ENCODE results near the gene DHX40.
A peak's percentile ranks its signal among the peaks of the same experiment; 100 is the strongest.

DHX40 gene

DNA sequence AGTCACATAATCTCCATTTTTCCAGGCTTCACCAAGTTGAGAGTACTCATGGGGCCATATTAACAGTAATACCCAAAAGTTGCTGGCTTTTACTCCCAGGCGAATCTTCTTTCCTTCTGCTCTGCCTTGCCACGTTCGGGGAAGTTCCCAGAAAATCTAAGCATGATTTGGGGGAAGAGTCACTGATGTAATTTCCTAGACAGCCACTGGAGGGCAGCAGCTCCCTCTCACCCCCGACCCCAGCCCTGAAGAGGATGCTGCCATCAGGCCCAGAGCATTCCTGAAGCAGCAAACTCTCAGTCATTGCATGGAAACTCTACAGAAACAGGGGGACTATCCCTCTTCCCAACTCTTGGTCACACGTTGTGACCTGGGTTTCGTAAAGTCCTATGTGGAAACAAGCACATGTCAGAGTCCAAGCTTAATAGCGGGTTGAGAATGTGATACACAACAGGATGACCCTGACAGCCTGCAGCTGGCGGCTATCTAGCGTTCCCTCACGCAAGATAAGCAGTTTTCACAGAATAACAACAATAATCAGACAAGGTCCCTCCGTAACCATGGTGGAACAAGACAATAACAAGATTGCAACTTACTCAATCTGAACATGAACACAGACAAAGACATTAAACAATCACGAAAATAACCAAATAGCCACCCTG, 43.8 kb upstream of the DHX40 start:
- TF ChIP-seq, protein P1, sequence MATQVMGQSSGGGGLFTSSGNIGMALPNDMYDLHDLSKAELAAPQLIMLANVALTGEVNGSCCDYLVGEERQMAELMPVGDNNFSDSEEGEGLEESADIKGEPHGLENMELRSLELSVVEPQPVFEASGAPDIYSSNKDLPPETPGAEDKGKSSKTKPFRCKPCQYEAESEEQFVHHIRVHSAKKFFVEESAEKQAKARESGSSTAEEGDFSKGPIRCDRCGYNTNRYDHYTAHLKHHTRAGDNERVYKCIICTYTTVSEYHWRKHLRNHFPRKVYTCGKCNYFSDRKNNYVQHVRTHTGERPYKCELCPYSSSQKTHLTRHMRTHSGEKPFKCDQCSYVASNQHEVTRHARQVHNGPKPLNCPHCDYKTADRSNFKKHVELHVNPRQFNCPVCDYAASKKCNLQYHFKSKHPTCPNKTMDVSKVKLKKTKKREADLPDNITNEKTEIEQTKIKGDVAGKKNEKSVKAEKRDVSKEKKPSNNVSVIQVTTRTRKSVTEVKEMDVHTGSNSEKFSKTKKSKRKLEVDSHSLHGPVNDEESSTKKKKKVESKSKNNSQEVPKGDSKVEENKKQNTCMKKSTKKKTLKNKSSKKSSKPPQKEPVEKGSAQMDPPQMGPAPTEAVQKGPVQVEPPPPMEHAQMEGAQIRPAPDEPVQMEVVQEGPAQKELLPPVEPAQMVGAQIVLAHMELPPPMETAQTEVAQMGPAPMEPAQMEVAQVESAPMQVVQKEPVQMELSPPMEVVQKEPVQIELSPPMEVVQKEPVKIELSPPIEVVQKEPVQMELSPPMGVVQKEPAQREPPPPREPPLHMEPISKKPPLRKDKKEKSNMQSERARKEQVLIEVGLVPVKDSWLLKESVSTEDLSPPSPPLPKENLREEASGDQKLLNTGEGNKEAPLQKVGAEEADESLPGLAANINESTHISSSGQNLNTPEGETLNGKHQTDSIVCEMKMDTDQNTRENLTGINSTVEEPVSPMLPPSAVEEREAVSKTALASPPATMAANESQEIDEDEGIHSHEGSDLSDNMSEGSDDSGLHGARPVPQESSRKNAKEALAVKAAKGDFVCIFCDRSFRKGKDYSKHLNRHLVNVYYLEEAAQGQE (IDR thresholded peaks at IDR 0.05; ENCODE audit: insufficient read depth in 1 of 2, low read depth in 2 of 2, low read length in 2 of 2), result no peak
- TF ChIP-seq SIN3A (IDR thresholded peaks at IDR 0.05; ENCODE audit: borderline replicate concordance, insufficient read depth, low read length) (no peak), FOXP2 (optimal IDR thresholded peaks at IDR 0.05; ENCODE audit: borderline replicate concordance, extremely low read depth, extremely low read length, insufficient read depth) (no peak), TAF1 (IDR thresholded peaks at IDR 0.05; ENCODE audit: borderline replicate concordance, insufficient read depth, low read length) (no peak), POLR2AphosphoS5 (IDR thresholded peaks at IDR 0.05; ENCODE audit: low read depth, low read length) (no peak)

DNA sequence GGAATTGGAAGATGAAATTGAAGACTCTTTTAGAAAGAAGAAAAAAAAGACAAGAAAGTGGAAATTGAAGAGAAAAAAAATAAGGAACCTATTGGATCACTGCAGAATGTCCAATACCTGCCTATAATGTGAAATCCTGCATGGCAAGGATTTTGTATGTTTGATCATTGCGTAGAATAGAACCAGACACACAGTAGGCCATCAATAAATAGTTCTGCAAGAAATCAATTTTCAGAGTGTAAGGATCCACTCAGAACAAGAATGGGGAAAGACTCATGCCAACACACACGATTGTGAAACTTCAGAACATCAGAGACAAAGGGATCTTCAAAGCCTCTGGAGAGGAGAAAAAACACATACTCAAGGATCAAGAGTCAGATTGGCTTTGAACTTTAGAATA, 39.7 kb upstream of the DHX40 start:
- TF ChIP-seq, protein P1 (IDR thresholded peaks at IDR 0.05; ENCODE audit: insufficient read depth in 1 of 2, low read depth in 2 of 2, low read length in 2 of 2), result no peak
- no peak for TF ChIP-seq TAF1 (IDR thresholded peaks at IDR 0.05; ENCODE audit: borderline replicate concordance, insufficient read depth, low read length)
- TF ChIP-seq FOXP2 (optimal IDR thresholded peaks at IDR 0.05; ENCODE audit: borderline replicate concordance, extremely low read depth, extremely low read length, insufficient read depth), result no peak
- TF ChIP-seq SIN3A (IDR thresholded peaks at IDR 0.05; ENCODE audit: borderline replicate concordance, insufficient read depth, low read length), result no peak
- no peak for TF ChIP-seq POLR2AphosphoS5 (IDR thresholded peaks at IDR 0.05; ENCODE audit: low read depth, low read length)

DNA sequence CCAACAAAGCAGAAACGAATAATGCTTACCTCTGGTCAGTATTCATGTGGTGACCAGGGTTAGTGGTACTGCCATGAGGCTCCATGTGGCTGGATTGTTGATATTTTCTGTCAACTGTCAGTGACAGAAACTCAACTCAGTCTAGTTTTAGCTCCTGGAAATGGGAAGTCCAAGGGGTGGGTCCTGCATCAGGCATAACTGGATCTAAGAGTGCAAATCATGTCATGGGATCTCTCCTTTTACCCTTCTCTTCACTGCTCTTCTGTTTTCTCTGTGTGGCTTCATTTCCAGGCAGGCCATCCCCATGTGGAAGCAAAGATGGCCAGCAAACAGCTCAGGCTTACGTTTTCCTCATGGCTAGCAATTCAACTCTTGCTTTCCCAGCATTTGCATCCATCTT, 39.0 kb upstream of the DHX40 start:
- TF ChIP-seq TAF1 (IDR thresholded peaks at IDR 0.05; ENCODE audit: borderline replicate concordance, insufficient read depth, low read length) (no peak), FOXP2 (optimal IDR thresholded peaks at IDR 0.05; ENCODE audit: borderline replicate concordance, extremely low read depth, extremely low read length, insufficient read depth) (no peak), POLR2AphosphoS5 (IDR thresholded peaks at IDR 0.05; ENCODE audit: low read depth, low read length) (no peak), SIN3A (IDR thresholded peaks at IDR 0.05; ENCODE audit: borderline replicate concordance, insufficient read depth, low read length) (no peak)
- TF ChIP-seq, protein P1 (IDR thresholded peaks at IDR 0.05; ENCODE audit: insufficient read depth in 1 of 2, low read depth in 2 of 2, low read length in 2 of 2), result no peak

DNA sequence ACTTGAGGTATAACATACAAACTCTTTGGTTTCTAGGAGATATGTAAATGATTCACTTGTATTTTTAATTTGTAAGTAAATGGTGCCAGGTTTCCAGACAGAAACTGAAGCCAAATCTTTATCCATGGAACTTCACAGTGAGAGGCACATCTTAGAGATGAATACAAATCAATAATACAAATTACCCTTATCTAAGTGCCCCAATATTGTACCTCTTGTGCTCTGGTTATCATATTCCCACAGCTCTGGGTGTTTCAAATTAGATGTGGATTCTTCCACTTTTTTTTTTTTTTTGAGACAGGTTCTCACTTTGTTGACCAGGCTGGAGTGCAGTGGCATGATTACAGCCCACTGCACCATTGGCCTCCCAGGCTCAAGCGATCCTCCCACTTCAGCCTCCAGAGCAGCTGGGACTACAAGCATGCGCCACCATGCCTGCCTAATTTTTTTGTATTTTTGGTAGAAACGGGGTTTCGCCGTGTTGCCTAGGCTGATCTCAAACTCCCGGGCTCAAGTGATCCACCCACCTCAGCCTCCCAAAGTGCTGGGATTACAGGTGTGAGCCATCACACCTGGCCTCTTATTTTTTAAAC, 38.0 kb upstream of the DHX40 start:
- TF ChIP-seq TAF1 (IDR thresholded peaks at IDR 0.05; ENCODE audit: borderline replicate concordance, insufficient read depth, low read length) (no peak), POLR2AphosphoS5 (IDR thresholded peaks at IDR 0.05; ENCODE audit: low read depth, low read length) (0 out of 2 replicates have a peak, but pooled peaks have one; percentile 22)

DNA sequence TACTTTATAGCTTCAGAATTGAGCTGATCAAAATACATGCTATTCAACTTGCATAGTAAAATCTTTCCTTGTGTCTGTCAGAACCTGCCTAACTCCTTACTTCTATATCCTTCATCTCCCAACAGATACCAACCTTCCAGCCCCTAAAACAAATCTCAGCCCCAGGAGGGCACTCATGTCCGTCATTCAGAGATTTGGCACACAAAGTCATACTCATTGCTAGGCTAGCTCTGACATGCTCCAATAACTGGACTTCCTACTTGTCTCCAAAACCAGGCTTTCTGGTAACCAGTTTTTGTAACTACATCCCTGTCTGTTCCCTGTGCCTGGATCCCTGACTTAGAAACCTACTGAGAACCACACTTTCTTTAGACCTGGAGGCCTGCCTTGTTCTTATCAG, 37.5 kb upstream of the DHX40 start:
- TF ChIP-seq POLR2AphosphoS5 (IDR thresholded peaks at IDR 0.05; ENCODE audit: low read depth, low read length), result no peak
- TF ChIP-seq SIN3A (IDR thresholded peaks at IDR 0.05; ENCODE audit: borderline replicate concordance, insufficient read depth, low read length), result no peak
- TF ChIP-seq, protein P1 (IDR thresholded peaks at IDR 0.05; ENCODE audit: insufficient read depth in 1 of 2, low read depth in 2 of 2, low read length in 2 of 2), result no peak
- TF ChIP-seq TAF1 (IDR thresholded peaks at IDR 0.05; ENCODE audit: borderline replicate concordance, insufficient read depth, low read length), result no peak
- TF ChIP-seq FOXP2 (optimal IDR thresholded peaks at IDR 0.05; ENCODE audit: borderline replicate concordance, extremely low read depth, extremely low read length, insufficient read depth), result no peak
